HL-60/S4 treated with phorbol 12-myristate 13-acetate at 8.2 ng/mL for 4 days and 3 days (cell line): ENCODE measurements around the gene SMIM21.

Experiments used
- in situ Hi-C: fragments of 300-500 bp; cut with MboI; formaldehyde crosslinking; loops from 2 replicates; pipeline ENCODE4 v1.15.0; 2022; ENCODE audit warnings: low sequenced_read_pairs

Gene SMIM21

GRCh38 chr18:75428490-75428889 is 987 bp upstream of the SMIM21 start:
- in situ Hi-C loops: no loop called here

DNA sequence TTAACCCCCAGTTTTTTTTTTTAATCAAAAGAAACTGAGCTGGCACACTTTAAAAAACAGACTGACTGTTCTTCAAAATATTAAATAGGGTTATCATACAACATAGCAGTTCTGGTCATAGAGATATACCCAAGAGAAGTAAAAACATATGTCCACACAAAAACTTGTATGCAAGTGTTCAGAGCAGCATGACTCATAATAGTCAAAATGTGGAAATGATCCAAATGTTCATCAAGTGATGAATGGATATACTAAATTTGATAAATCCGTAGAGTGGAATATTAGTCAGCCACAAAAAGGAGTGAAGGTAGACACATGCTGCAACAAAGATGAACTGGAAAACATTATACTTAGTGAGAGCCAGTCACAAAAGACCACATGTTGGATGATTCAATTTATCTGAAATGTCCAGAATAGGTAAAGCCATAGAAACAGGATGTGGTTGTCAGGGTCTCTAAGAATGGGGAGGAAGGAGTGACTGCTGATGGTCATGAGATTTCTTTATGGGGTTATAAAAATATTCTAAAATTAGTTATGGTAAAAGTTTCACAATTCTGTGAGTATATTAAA is 5.1 kb downstream of the SMIM21 start:
- in situ Hi-C loops: no loop called here

- in situ Hi-C loops: no loop called here
Measured at GRCh38 chr18:75421656-75422055, 5.8 kb downstream of the SMIM21 start.

GRCh38 chr18:75418293-75419005 is 9.1 kb downstream of the SMIM21 start:
- in situ Hi-C loops: no loop called here

GRCh38 chr18:75410611-75411010 is 16.9 kb downstream of the SMIM21 start:
- in situ Hi-C loops: no loop called here

GRCh38 chr18:75409806-75410205 is 17.7 kb downstream of the SMIM21 start:
- in situ Hi-C loops: no loop called here

DNA sequence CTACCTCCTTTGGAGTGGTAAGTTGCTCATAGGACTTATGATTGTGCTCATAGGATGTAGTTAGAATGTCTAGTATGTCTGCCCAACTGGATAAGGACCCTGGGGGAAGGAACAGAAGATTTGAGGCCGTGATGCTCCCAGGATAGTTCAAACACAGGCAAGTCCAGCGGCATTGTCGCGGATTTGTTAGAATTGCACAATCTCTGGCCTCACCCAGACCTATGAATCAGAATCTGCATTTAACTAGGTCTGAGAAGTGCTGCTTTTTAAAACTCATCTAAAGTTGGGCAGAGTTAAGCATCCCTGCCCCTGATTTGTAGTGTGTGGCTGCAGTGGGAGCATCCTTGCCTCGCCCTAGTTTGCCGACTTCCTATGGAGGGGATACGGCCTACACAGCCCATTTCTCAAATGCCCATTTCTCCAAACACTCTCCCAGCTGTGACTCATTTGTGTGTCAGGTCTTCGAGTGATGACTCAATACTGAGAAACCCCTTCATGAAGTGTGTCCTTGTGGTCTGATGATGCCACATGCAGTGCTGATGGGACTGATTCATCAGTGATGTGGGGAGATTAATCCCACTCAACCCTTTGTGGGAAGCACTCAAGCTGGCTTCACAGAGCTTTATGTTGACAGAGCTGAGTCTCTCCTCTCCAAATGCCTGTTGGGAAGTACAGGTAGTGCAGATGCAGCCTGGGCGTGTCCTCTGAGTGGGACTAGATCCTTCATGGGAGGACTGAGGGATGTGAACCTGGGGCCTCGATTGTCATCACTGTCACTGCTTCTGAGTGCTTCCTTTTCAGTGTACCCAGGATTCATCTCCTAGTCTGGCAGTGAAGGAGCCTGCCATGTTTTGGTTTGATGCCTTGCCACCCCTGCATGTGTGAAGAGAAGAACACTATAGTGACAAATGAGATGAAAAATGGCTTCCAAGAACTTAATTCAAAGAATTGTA is 18.7 kb downstream of the SMIM21 start:
- in situ Hi-C loops: no loop called here

GRCh38 chr18:75407468-75408437 is 19.8 kb downstream of the SMIM21 start:
- in situ Hi-C loops: no loop called here

DNA sequence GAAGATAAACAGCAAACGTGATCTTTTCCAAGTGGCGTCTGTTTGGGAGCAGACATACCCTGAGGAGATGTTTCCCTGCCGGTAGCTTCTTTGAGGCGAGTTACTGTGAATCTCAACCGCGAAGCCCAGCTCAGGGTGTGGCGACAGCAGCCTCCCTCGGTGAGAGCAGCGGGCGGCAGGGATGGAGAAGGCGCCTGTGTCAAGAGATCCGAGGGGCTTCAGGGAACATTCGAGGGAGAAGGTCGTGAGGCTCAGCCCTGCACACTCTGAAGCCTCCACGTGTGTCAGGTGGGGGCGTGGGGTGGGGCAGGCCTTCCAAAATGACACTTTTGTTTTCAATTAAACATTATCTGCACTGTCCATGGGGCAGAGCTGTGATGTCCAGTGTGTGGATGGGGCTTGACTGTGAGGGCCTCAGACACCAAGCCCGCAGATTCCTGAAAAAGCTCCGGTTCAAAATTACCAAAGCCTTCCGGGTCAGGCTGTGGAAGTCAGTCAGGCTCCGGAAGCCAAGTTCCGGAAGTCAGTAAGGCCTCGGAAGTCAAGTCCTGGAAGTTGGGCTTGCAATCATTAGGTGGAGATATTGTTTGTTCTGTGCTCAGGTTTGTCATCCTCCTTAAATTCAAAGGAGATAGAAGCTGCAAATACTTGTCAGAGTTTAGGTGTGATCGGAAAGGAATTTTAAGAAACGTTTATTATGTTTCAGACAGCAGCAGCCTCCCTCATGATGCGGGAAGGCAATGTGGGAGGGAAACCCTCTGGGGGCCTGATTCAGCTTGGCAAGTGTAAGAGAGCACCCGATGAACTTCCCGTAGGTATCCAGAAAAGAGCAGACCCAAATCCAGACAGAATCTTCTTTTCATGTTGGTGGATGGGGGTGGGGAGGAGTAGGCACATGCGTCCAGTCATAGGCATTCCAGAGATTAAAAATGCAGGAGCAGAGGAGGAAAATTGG is 20.7 kb downstream of the SMIM21 start:
- in situ Hi-C loops: no loop called here

- in situ Hi-C loops: no loop called here
Measured at GRCh38 chr18:75405351-75405750, 22.2 kb downstream of the SMIM21 start.

- in situ Hi-C loops: no loop called here
Measured at GRCh38 chr18:75400366-75400765, 27.1 kb downstream of the SMIM21 start.

DNA sequence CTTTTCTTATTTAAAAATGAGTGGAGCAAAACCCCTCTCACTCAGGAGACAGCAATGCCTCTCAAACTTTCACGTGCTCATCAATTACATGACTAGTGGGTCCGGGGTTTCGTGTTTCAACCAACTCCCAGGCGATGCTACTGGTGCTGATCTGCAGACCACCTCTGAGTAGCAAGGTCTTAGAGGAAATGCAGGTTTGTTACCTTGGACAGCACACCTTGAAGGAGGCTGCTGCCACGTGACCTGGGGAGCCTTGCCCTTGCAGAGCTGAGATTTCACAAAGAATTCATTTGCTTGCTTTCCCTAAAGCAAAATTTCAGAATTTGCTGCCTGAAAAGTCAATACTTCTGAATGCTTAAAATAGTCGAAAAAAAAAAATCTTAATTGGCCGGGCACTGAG is 32.4 kb downstream of the SMIM21 start:
- in situ Hi-C loops: no loop called here

- in situ Hi-C loops: no loop called here
Measured at GRCh38 chr18:75393721-75394120, 33.8 kb downstream of the SMIM21 start.

- in situ Hi-C loops: no loop called here
Measured at GRCh38 chr18:75392226-75392578, 35.3 kb downstream of the SMIM21 start.

DNA sequence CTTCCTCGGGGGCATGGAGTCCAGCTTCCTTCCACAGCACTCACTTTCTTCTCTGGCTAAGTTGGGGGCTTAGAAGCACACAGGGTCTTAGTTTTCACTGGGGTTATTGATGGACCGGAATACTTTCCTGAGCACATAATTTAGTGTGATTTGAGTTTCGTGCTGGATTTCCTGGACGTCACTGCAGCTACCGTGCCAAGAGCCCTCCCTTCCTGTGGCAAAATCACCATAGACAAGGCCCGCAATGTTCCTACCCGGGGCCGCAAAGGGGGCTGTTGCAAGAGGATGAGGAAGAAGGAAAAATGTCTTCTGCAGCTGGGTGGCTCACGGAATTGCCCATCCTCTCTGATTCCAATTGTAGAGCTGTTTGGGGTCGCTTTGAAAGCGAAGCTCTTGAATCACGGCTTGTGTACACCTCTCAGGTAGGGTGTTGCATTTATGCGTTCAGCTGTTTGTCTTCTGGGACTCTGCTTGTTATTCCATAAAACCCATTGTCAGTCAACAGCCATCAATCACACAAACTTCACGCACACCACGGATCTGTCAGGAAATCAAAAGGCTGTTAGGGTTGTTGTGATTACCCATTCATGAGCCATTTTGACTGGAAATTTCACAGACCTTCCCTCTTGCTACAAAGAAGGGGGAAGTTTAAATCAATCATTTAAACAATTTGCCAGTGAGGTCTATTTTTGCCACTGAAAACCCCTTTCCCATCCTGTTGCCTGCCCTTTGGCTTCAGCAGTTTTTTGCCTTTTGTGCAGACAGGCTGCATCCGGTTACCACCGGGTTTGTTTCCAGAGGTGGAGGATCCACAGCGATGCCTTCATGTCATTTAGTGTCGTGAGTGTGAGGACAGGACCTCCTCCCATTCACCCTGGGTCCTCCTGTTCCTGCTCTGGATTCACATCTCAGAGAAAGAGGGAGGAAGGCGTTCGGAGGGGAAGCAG is 36.0 kb downstream of the SMIM21 start:
- in situ Hi-C loops: no loop called here

DNA sequence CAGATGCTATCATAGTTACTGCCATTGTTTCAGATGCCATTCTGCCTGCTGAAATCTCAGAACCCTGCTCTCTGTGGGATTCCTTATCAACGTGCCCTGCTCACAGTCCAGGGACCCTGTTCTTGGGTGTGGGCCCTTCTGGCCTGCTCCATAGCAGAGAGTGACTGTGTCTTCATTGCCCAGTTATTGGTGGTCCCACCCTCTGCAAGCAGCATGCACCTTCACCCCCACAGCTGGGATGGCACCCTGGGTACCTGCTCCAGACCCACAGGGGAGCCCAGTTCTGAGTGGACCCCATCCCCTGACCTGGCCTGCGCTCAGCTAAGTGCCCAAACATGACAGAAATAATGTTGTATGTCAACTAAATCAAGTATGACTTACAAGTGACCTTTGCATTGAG is 36.6 kb downstream of the SMIM21 start:
- in situ Hi-C loops: no loop called here

DNA sequence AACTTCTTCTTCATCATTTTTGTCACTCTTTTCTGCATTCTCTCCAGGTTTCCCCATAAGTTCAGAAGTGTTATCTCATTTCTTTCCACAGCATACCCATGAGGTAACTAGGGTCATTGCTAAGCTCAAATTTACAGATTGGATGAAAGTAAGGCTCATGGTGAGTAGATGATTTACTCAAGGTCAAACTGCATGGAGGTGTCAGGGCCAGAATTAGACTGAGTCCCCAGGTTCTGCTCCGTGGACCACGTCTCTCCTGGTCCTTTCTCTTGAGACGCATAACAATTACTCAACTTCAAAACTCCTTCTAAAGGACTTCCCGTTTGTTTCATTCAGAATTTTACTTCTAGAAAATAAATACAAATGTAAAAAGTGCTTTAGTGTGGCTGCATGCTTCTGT is 43.4 kb downstream of the SMIM21 start:
- in situ Hi-C loops: no loop called here
